ENCODE measurements around the gene GABPB1.
"Not testable (repeated sequence)": the region's sequence is repeated elsewhere in the genome, so short reads cannot be mapped to it uniquely, and the experiment has no call there.

GABPB1 gene

GRCh38 chr15:50377867-50378751, 23.1 kb upstream of the GABPB1 start:
- H3K9me2 ChIP-seq (ENCODE audit: low read depth, low read length), result no peaks in the 10 kb centered on the region
- 0 out of 2 replicates have a peak, but pooled peaks cover 3% of the 10 kb centered on the region for H3K9me3 ChIP-seq (ENCODE audit: low read length)
- H3K36me3 ChIP-seq (ENCODE audit: insufficient read depth, low read length), result no peaks in the 10 kb centered on the region
- no peaks in the 10 kb centered on the region for H3F3A ChIP-seq (ENCODE audit: insufficient read depth, low read length)
- H3K27ac ChIP-seq (ENCODE audit: low read depth, low read length, poor library complexity, severe bottlenecking), result no peak overlapping the region
- H3K4me1 ChIP-seq (ENCODE audit: insufficient read depth, low read length, severe bottlenecking), result no peaks in the 10 kb centered on the region
- H3K27me3 ChIP-seq (ENCODE audit: insufficient read depth, low read length), result no peaks in the 10 kb centered on the region
- H3K9ac ChIP-seq (ENCODE audit: low read length), result no peak overlapping the region
- no peak overlapping the region for H3K4me3 ChIP-seq (ENCODE audit: low read depth, low read length, poor library complexity, severe bottlenecking)
- no peak overlapping the region for H3K4me2 ChIP-seq (ENCODE audit: low read length)
- H2AFZ ChIP-seq (ENCODE audit: low read length), result no peak overlapping the region
- no peaks in the 10 kb centered on the region for H3K79me2 ChIP-seq (ENCODE audit: insufficient read depth, low read length)
- no peak for TF ChIP-seq EZH2 (IDR thresholded peaks at IDR 0.05; ENCODE audit: borderline replicate concordance, low read length)
- no peaks in the 10 kb centered on the region for H4K20me1 ChIP-seq (ENCODE audit: insufficient read depth, low read length)

GRCh38 chr15:50369564-50369963, 14.6 kb upstream of the GABPB1 start:
- not testable (repeated sequence) for H4K20me1 ChIP-seq (ENCODE audit: insufficient read depth, low read length); H3K9me3 ChIP-seq (ENCODE audit: low read length); H3F3A ChIP-seq (ENCODE audit: insufficient read depth, low read length); H3K27ac ChIP-seq (ENCODE audit: low read depth, low read length, poor library complexity, severe bottlenecking); H3K4me2 ChIP-seq (ENCODE audit: low read length); H3K27me3 ChIP-seq (ENCODE audit: insufficient read depth, low read length); H3K9me2 ChIP-seq (ENCODE audit: low read depth, low read length); H2AFZ ChIP-seq (ENCODE audit: low read length); H3K9ac ChIP-seq (ENCODE audit: low read length); H3K79me2 ChIP-seq (ENCODE audit: insufficient read depth, low read length); H3K36me3 ChIP-seq (ENCODE audit: insufficient read depth, low read length); H3K4me3 ChIP-seq (ENCODE audit: low read depth, low read length, poor library complexity, severe bottlenecking); H3K4me1 ChIP-seq (ENCODE audit: insufficient read depth, low read length, severe bottlenecking)

- no peak overlapping the region for H3K4me2 ChIP-seq (ENCODE audit: low read length)
- H3K36me3 ChIP-seq (ENCODE audit: insufficient read depth, low read length), result peaks cover 33% of the 10 kb centered on the region
- no peaks in the 10 kb centered on the region for H3K27me3 ChIP-seq (ENCODE audit: insufficient read depth, low read length)
- no peaks in the 10 kb centered on the region for H3K4me1 ChIP-seq (ENCODE audit: insufficient read depth, low read length, severe bottlenecking)
- H3K9ac ChIP-seq (ENCODE audit: low read length), result no peak overlapping the region
- no peaks in the 10 kb centered on the region for H3K9me2 ChIP-seq (ENCODE audit: low read depth, low read length)
- no peak overlapping the region for H3K4me3 ChIP-seq (ENCODE audit: low read depth, low read length, poor library complexity, severe bottlenecking)
- H4K20me1 ChIP-seq (ENCODE audit: insufficient read depth, low read length), result no peaks in the 10 kb centered on the region
- H3K79me2 ChIP-seq (ENCODE audit: insufficient read depth, low read length), result no peaks in the 10 kb centered on the region
- H3F3A ChIP-seq (ENCODE audit: insufficient read depth, low read length), result no peaks in the 10 kb centered on the region
- no peak overlapping the region for H3K27ac ChIP-seq (ENCODE audit: low read depth, low read length, poor library complexity, severe bottlenecking)
- H2AFZ ChIP-seq (ENCODE audit: low read length), result no peak overlapping the region
- H3K9me3 ChIP-seq (ENCODE audit: low read length), result no peaks in the 10 kb centered on the region
- TF ChIP-seq EZH2 (IDR thresholded peaks at IDR 0.05; ENCODE audit: borderline replicate concordance, low read length), result no peak
- TF ChIP-seq CTCF (IDR thresholded peaks at IDR 0.05; ENCODE audit: low read length), result no peak
Measured at GRCh38 chr15:50365971-50366370, 11.0 kb upstream of the GABPB1 start.

GRCh38 chr15:50365570-50365969, 10.6 kb upstream of the GABPB1 start:
- Histone ChIP-seq H3K9me2 (ENCODE audit: low read depth, low read length) (no peaks in the 10 kb centered on the region), H3K27ac (ENCODE audit: low read depth, low read length, poor library complexity, severe bottlenecking) (no peak overlapping the region), H3K27me3 (ENCODE audit: insufficient read depth, low read length) (no peaks in the 10 kb centered on the region), H3K79me2 (ENCODE audit: insufficient read depth, low read length) (no peaks in the 10 kb centered on the region), H2AFZ (ENCODE audit: low read length) (no peak overlapping the region), H3K9ac (ENCODE audit: low read length) (no peak overlapping the region), H3K36me3 (ENCODE audit: insufficient read depth, low read length) (peaks cover 36% of the 10 kb centered on the region), H3K4me1 (ENCODE audit: insufficient read depth, low read length, severe bottlenecking) (no peaks in the 10 kb centered on the region), H4K20me1 (ENCODE audit: insufficient read depth, low read length) (no peaks in the 10 kb centered on the region), H3K9me3 (ENCODE audit: low read length) (no peaks in the 10 kb centered on the region), H3K4me2 (ENCODE audit: low read length) (no peak overlapping the region), H3F3A (ENCODE audit: insufficient read depth, low read length) (no peaks in the 10 kb centered on the region), H3K4me3 (ENCODE audit: low read depth, low read length, poor library complexity, severe bottlenecking) (no peak overlapping the region)
- TF ChIP-seq CTCF (IDR thresholded peaks at IDR 0.05; ENCODE audit: low read length), result no peak
- TF ChIP-seq EZH2 (IDR thresholded peaks at IDR 0.05; ENCODE audit: borderline replicate concordance, low read length), result no peak
